CD14-positive monocyte (primary cell): ENCODE data around the gene PRDM5. TPM values are rescaled to one million over a fixed set of nuclear protein-coding genes. Genes with fewer than 3 reads are reported as not detected.

Experiments used
- DNase-seq, 3 donors: peaks; one replicate each; pipeline ENCODE4 v3.0.0-alpha.2; 2011 to 2022
- H2AFZ ChIP-seq: 2 replicates; pipeline ENCODE4 v1.6.0; 2012; ENCODE audit warnings: mild to moderate bottlenecking, low read depth, low read length, inconsistent platforms; ENCODE audit not compliant: insufficient read depth, poor library complexity, severe bottlenecking
- H3K27ac ChIP-seq, 2 donors: 1 replicate in 1 of 2; 2 replicates in 1 of 2; pipeline ENCODE4 v1.5.1; 2012 to 2013; ENCODE audit warnings: low read length in 2 of 2, control low read depth in 1 of 2, inconsistent platforms in 1 of 2, low read depth in 1 of 2, mild to moderate bottlenecking in 1 of 2
- H3K27me3 ChIP-seq, 2 donors: one replicate each; pipeline versions ENCODE4 v1.6.0 to v1.6.1; 2011 to 2013; ENCODE audit warnings: low read length in 2 of 2; ENCODE audit not compliant: control insufficient read depth in 2 of 2, insufficient read depth in 2 of 2
- H3K36me3 ChIP-seq, 2 donors: replicated peaks in 1 of 2; 1 replicate in 1 of 2; 2 replicates in 1 of 2; pipeline versions ENCODE4 v1.5.1 to v1.6.1; 2012 to 2013; ENCODE audit warnings: low read length in 2 of 2, control low read depth in 1 of 2, inconsistent platforms in 1 of 2, mild to moderate bottlenecking in 1 of 2; ENCODE audit not compliant: insufficient read depth in 2 of 2, control insufficient read depth in 1 of 2
- H3K4me1 ChIP-seq, 2 donors: 1 replicate in 1 of 2; 2 replicates in 1 of 2; pipeline versions ENCODE4 v1.5.1 to v1.6.1; 2012 to 2013; ENCODE audit warnings: low read length in 2 of 2, control low read depth in 1 of 2, inconsistent platforms in 1 of 2, mild to moderate bottlenecking in 1 of 2, moderate library complexity in 1 of 2; ENCODE audit not compliant: insufficient read depth in 2 of 2, control insufficient read depth in 1 of 2
- H3K4me2 ChIP-seq: replicated peaks from 2 replicates; pipeline ENCODE3; 2012; ENCODE audit warnings: low read length, moderate library complexity, mild to moderate bottlenecking; ENCODE audit not compliant: poor library complexity, severe bottlenecking; ENCODE audit errors: extremely low read depth
- H3K4me3 ChIP-seq, 3 experiments: fragments of 200-600 bp in 1 of 3; sonication (generic) in 1 of 3; replicated peaks in 1 of 3; 1 replicate in 2 of 3; 2 replicates in 1 of 3; pipeline ENCODE4 v1.5.1; 2011 to 2013; ENCODE audit warnings: low read length in 3 of 3, mild to moderate bottlenecking in 3 of 3, control low read depth in 2 of 3, low read depth in 2 of 3, inconsistent platforms in 1 of 3, moderate library complexity in 1 of 3
- H3K79me2 ChIP-seq: 2 replicates; pipeline ENCODE4 v1.6.0; 2012; ENCODE audit warnings: mild to moderate bottlenecking, control low read depth, inconsistent platforms, low read length, moderate library complexity; ENCODE audit not compliant: insufficient read depth
- H3K9ac ChIP-seq: 2 replicates; pipeline ENCODE4 v1.6.0; 2017; ENCODE audit warnings: low read length, mild to moderate bottlenecking; ENCODE audit not compliant: insufficient read depth, poor library complexity, severe bottlenecking
- H3K9me3 ChIP-seq, 2 donors: replicated peaks in 1 of 2; 1 replicate in 1 of 2; 2 replicates in 1 of 2; pipeline versions ENCODE4 v1.5.1 to v1.6.1; 2012 to 2013; ENCODE audit warnings: low read length in 2 of 2, control low read depth in 1 of 2; ENCODE audit not compliant: control insufficient read depth in 1 of 2, insufficient read depth in 1 of 2
- H4K20me1 ChIP-seq: 2 replicates; pipeline ENCODE4 v1.6.0; 2012; ENCODE audit warnings: mild to moderate bottlenecking, low read length, control low read depth, moderate library complexity; ENCODE audit not compliant: insufficient read depth
- H3K27ac Mint-ChIP-seq, 7 donors: one replicate each; pipeline ENCODE4 v1.8.0; 2020; ENCODE audit warnings: mild to moderate bottlenecking in 7 of 7, mixed read lengths in 7 of 7, moderate library complexity in 6 of 7, inconsistent platforms in 2 of 7
- H3K27me3 Mint-ChIP-seq, 3 donors: one replicate each; pipeline ENCODE4 v1.8.0; 2021 to 2022; ENCODE audit warnings: low read depth in 3 of 3, mild to moderate bottlenecking in 3 of 3, mixed read lengths in 3 of 3, moderate library complexity in 3 of 3, inconsistent platforms in 1 of 3
- H3K36me3 Mint-ChIP-seq, 2 donors: one replicate each; pipeline ENCODE4 v1.8.0; 2020; ENCODE audit warnings: mixed read lengths in 2 of 2, inconsistent platforms in 1 of 2, mild to moderate bottlenecking in 1 of 2
- H3K4me1 Mint-ChIP-seq: one replicate; pipeline ENCODE4 v1.8.0; 2020; ENCODE audit warnings: mild to moderate bottlenecking, mixed read lengths
- H3K4me3 Mint-ChIP-seq, 2 donors: one replicate each; pipeline ENCODE4 v1.8.0; 2020; ENCODE audit warnings: mild to moderate bottlenecking in 2 of 2, mixed read lengths in 2 of 2, moderate library complexity in 1 of 2
- H3K9me3 Mint-ChIP-seq, 7 donors: one replicate each; pipeline ENCODE4 v1.8.0; 2020 to 2022; ENCODE audit warnings: mixed read lengths in 7 of 7, mild to moderate bottlenecking in 6 of 7, moderate library complexity in 6 of 7, inconsistent platforms in 2 of 7
- CTCF ChIP-seq: fragments of 200-600 bp; IDR thresholded peaks from one replicate; pipeline ENCODE4 v1.8.0; 2022; ENCODE audit warnings: antibody characterized with exemption, mild to moderate bottlenecking
- WGBS: methylation state at CpG from one replicate; pipeline ENCODE4 v1.1.5; 2013; ENCODE audit warnings: missing lambda C conversion rate; ENCODE audit not compliant: insufficient coverage; 5-methylcytosine and 5-hydroxymethylcytosine counted together
- intact Hi-C, 2 donors: fragments of 100-400 bp; cut with micrococcal nuclease; formaldehyde crosslinking; loops; one replicate each; pipeline versions ENCODE4 v1.15.0 to v1.15.1; 2023
- polyA plus RNA-seq, 3 donors: library from polyadenylated mRNA; depleted of rRNA in 1 of 3; unstranded in 2 of 3; stranded (reverse) in 1 of 3; fragments of 300-500 nt in 2 of 3; fragments of >200 nt in 1 of 3; fragmentation: Illumina TruSeq in 2 of 3; gene quantifications; 1 replicate in 2 of 3; 2 replicates in 1 of 3; pipeline ENCODE4 v1.2.3, GENCODE V29; 2012 to 2021

The PRDM5 gene
- polyA plus RNA-seq, 3 donors: 0.12 to 0.25 (median 0.17) TPM

DNA sequence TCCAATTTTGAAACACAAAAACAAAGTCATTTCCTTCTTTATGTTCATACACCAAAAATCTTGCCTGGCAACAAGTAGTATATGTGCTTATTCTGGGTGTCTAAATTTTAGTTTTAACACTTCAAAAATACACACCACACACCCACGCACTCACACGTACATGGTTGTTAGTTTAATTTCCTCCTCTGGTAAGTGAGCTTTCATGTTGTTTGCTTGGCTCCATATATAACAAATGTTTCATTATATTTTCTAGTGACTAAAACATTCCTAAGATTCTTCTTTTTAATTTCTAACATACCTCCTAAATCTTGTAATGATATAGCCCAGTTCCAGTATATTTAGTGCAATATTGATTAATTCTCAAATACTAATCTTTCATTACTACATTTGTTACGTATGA is 80.9 kb downstream of the PRDM5 start:
- no peaks in the 10 kb centered on the region for H3K36me3 Mint-ChIP-seq
- no peak overlapping the region for H3K27ac Mint-ChIP-seq
- no peaks in the 10 kb centered on the region for H3K27me3 Mint-ChIP-seq
- Histone ChIP-seq H3K79me2 (no peaks in the 10 kb centered on the region), H3K4me3 (no peak overlapping the region), H2AFZ (no peak overlapping the region), H3K27me3 (no peaks in the 10 kb centered on the region), H3K27ac (no peak overlapping the region), H3K9me3 (peaks cover 0 to 16% of the 10 kb centered on the region in 2 donors), H3K4me2 (no peak overlapping the region), H4K20me1 (no peaks in the 10 kb centered on the region), H3K9ac (no peak overlapping the region), H3K4me1 (no peaks in the 10 kb centered on the region), H3K36me3 (no peaks in the 10 kb centered on the region)
- no peak for TF ChIP-seq CTCF
- DNase-seq: no peak
- WGBS: no CpG with 5 or more reads among the region's 3 CpGs
- H3K4me3 Mint-ChIP-seq: no peak overlapping the region
- H3K9me3 Mint-ChIP-seq: peaks cover 0 to 3% (median 0%) of the 10 kb centered on the region in 7 donors
- no peaks in the 10 kb centered on the region for H3K4me1 Mint-ChIP-seq
- intact Hi-C loops: no loop called here

DNA sequence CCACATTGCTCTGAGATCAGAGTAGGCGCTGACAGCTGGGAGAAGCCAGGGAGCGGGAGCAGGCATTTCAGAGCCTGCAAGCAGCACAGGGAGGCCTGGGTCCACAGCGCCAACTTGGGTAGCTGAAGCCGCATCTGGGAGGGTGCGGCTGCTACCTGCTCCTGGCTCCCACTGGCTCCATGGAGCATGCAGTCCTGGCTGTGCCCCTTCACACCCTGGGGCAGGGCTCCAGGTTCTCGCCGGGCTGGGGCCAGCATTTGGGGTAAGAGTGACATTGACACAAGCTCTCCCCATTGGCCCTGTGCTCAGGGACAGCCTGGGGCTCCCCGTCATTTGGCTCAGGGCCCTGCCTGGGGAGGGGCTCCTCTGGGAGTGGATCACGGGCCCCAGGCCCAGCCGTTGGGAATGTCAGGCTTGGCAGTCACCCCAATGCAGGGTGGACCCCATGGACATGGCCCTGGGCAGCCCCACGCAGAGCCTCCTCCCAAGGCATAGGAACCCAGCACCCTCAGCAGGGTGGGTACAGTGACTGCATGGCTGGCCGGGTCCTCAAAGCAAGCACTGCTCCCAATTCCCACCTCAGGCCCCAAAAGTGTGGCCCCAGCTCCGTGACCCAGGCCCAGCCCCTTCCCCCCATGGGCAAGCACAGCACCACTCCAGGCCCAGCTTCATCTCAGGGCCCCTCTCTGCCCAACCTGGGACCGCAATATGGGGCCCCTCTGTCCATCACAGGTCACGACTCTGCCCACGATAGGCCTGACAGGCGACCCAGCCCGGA is 82.4 kb downstream of the PRDM5 start:
- Mint-ChIP-seq H3K27me3 (no peaks in the 10 kb centered on the region), H3K4me3 (no peak overlapping the region), H3K4me1 (no peaks in the 10 kb centered on the region), H3K36me3 (no peaks in the 10 kb centered on the region), H3K9me3 (peaks cover 0 to 3% (median 2%) of the 10 kb centered on the region in 7 donors), H3K27ac (no peak overlapping the region)
- Histone ChIP-seq H4K20me1 (no peaks in the 10 kb centered on the region), H3K4me1 (no peaks in the 10 kb centered on the region), H3K9me3 (peaks cover 0 to 16% of the 10 kb centered on the region in 2 donors), H3K9ac (no peak overlapping the region), H3K27ac (no peak overlapping the region), H3K27me3 (no peaks in the 10 kb centered on the region), H3K79me2 (no peaks in the 10 kb centered on the region), H2AFZ (no peak overlapping the region), H3K4me2 (no peak overlapping the region), H3K4me3 (no peak overlapping the region), H3K36me3 (no peaks in the 10 kb centered on the region)
- intact Hi-C loops: no loop called here
- DNase-seq: no peak
- no peak for TF ChIP-seq CTCF
- 96% methylated on average over 18 of the region's 18 CpGs for WGBS
